GM18909 (cell line): ENCODE results near the gene LYVE1.

ENCODE experiments used
- ATAC-seq: cut with Tn5 transposase; IDR thresholded peaks from one replicate; pipeline ENCODE4 v1.9.1; 2021; ENCODE audit warnings: mild to moderate bottlenecking; ENCODE audit not compliant: unreplicated experiment, poor library complexity

LYVE1 gene

GRCh38 chr11:10528121-10528520, 40.3 kb downstream of the LYVE1 start:
- ATAC-seq = no peak

- peak; percentile 74 for ATAC-seq
Measured at GRCh38 chr11:10526974-10527918, 41.2 kb downstream of the LYVE1 start.

- ATAC-seq = no peak
Measured at GRCh38 chr11:10524471-10524870, 44.0 kb downstream of the LYVE1 start.

GRCh38 chr11:10522921-10523320, 45.5 kb downstream of the LYVE1 start:
- no peak for ATAC-seq

GRCh38 chr11:10522276-10522675, 46.2 kb downstream of the LYVE1 start:
- no peak for ATAC-seq

GRCh38 chr11:10520562-10520961, 47.9 kb downstream of the LYVE1 start:
- ATAC-seq = no peak

- no peak for ATAC-seq
Measured at GRCh38 chr11:10519630-10520029, 48.8 kb downstream of the LYVE1 start.

GRCh38 chr11:10518891-10519290, 49.6 kb downstream of the LYVE1 start:
- no peak for ATAC-seq

GRCh38 chr11:10518123-10518522, 50.3 kb downstream of the LYVE1 start:
- no peak for ATAC-seq

GRCh38 chr11:10515418-10515817, 53.0 kb downstream of the LYVE1 start:
- ATAC-seq = no peak

- ATAC-seq = no peak
Measured at GRCh38 chr11:10514709-10515108, 53.8 kb downstream of the LYVE1 start.

- ATAC-seq = no peak
Measured at GRCh38 chr11:10514202-10514601, 54.3 kb downstream of the LYVE1 start.

GRCh38 chr11:10511181-10511621, 57.3 kb downstream of the LYVE1 start:
- ATAC-seq = no peak
